Testis (tissue), 2 donors: ENCODE measurements around the gene VSX1.

Source experiments
- POLR2A ChIP-seq: fragments of 450-650 bp; IDR thresholded peaks from one replicate; pipeline ENCODE4 v1.6.1; 2017; ENCODE audit warnings: antibody characterized with exemption, mild to moderate bottlenecking, moderate library complexity
- TF ChIP-seq, protein P1 (sequence below), 3 experiments: fragments of 450-650 bp in 2 of 3; fragments of 200-600 bp in 1 of 3; sonication (generic) in 1 of 3; IDR thresholded peaks; one replicate each; pipeline ENCODE4 v1.5.1; 2016 to 2019; ENCODE audit warnings: antibody characterized with exemption in 3 of 3, mild to moderate bottlenecking in 2 of 3, moderate library complexity in 1 of 3

DNA sequence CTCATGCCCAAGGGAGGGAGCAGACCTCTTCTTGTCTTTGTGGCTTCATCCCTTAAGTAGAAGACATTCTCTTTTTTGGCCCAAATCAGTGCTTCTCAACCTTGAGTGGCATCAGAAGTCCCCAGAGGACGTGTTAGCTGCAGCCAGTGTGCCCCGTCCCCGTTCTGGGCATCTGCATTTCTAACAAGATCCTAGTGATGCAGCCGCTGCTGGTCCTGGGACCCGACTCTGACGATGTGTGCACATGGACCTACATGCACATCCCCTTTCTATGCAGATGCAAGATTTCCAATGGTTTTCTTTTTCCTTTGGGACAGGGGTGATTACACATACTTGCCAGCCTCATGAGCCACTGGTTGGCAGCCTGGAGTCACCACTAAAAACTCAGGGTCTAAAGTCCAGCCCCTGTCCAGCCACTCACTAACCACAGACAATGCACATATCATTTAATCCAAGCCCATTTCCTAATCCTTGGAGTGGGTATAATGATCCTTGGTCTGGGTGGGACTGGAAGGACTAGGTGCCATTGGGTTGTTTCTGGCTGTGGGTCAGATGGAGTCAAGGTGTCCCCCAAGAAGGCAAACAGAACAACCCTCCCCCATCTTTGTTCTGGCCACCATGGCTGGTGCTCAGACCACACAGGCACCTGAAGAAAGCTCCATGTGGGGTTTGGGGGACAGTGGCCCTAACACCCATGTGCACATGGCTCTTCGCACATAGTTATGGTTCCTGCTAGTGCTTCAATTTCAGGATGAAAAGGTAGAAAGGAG, 30.4 kb downstream of the VSX1 start:
- no peak for TF ChIP-seq POLR2A
- TF ChIP-seq, protein P1, sequence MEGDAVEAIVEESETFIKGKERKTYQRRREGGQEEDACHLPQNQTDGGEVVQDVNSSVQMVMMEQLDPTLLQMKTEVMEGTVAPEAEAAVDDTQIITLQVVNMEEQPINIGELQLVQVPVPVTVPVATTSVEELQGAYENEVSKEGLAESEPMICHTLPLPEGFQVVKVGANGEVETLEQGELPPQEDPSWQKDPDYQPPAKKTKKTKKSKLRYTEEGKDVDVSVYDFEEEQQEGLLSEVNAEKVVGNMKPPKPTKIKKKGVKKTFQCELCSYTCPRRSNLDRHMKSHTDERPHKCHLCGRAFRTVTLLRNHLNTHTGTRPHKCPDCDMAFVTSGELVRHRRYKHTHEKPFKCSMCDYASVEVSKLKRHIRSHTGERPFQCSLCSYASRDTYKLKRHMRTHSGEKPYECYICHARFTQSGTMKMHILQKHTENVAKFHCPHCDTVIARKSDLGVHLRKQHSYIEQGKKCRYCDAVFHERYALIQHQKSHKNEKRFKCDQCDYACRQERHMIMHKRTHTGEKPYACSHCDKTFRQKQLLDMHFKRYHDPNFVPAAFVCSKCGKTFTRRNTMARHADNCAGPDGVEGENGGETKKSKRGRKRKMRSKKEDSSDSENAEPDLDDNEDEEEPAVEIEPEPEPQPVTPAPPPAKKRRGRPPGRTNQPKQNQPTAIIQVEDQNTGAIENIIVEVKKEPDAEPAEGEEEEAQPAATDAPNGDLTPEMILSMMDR (IDR thresholded peaks at IDR 0.05), result no peak
